Panc1 (cell line): ENCODE measurements around the gene NFE2L3. TPM values are rescaled to one million over a fixed set of nuclear protein-coding genes. Genes with fewer than 3 reads are reported as not detected.

ENCODE experiments used
- ATAC-seq: fragments of 200-7000 bp; cut with Tn5 transposase; 2 replicates; pipeline ENCODE4 v1.9.1; 2020; ENCODE audit warnings: mild to moderate bottlenecking, moderate library complexity
- BruUV-seq: library from RNA; stranded (reverse); fragments of 400-500 nt; replicated peaks from 2 replicates; lab custom pipeline; 2021; lab: Mats Ljungman, UMichigan
- CTCF ChIA-PET: fragments of 300-600 bp; sonication (Branson Sonifier 250); formaldehyde crosslinking; loops from one replicate; lab custom pipeline; 2022; ENCODE audit warnings: antibody characterized with exemption; lab: Charles Lee
- POLR2A ChIA-PET: fragments of 300-600 bp; sonication (Branson Sonifier 250); formaldehyde crosslinking; loops from one replicate; lab custom pipeline; 2022; ENCODE audit warnings: antibody characterized with exemption; lab: Charles Lee
- DNase-seq: peaks from one replicate; pipeline ENCODE4 v3.0.0-alpha.2; 2010; ENCODE audit warnings: low read depth, low spot score
- H3K27ac ChIP-seq: 2 replicates; pipeline ENCODE4 v1.5.1; 2011; ENCODE audit warnings: mild to moderate bottlenecking, low read length, inconsistent platforms
- H3K27me3 ChIP-seq: fragments of 200-500 bp; sonication (Bioruptor generic); 2 replicates; pipeline ENCODE4 v1.6.0; 2014; ENCODE audit warnings: low read length, inconsistent platforms; ENCODE audit not compliant: control insufficient read depth, insufficient read depth
- H3K36me3 ChIP-seq: fragments of 200-500 bp; sonication (Bioruptor generic); 2 replicates; pipeline ENCODE4 v1.5.1; 2014; ENCODE audit warnings: inconsistent platforms, mild to moderate bottlenecking, low read length, moderate library complexity; ENCODE audit not compliant: control insufficient read depth, insufficient read depth
- H3K4me1 ChIP-seq: 2 replicates; pipeline ENCODE4 v1.5.1; 2011; ENCODE audit warnings: inconsistent platforms, mild to moderate bottlenecking, low read length, moderate library complexity; ENCODE audit not compliant: control insufficient read depth, insufficient read depth
- H3K4me3 ChIP-seq, 2 experiments: 2 replicates each; pipeline ENCODE4 v1.5.1; 2011 to 2012; ENCODE audit warnings: low read depth in 2 of 2, low read length in 2 of 2, mild to moderate bottlenecking in 2 of 2, inconsistent platforms in 1 of 2, moderate library complexity in 1 of 2
- H3K9me3 ChIP-seq: fragments of 200-500 bp; sonication (Bioruptor generic); 2 replicates; pipeline ENCODE4 v1.5.1; 2014; ENCODE audit warnings: low read depth, mild to moderate bottlenecking, inconsistent platforms, low read length, moderate library complexity; ENCODE audit not compliant: control insufficient read depth, insufficient read depth
- POLR2AphosphoS5 ChIP-seq: IDR thresholded peaks from 2 replicates; pipeline ENCODE4 v1.6.1; 2012; ENCODE audit warnings: mild to moderate bottlenecking, low read depth, low read length, moderate library complexity
- REST ChIP-seq, 2 experiments: IDR thresholded peaks; 2 replicates each; pipeline ENCODE4 v1.6.1; 2011 to 2012; ENCODE audit warnings: low read depth in 2 of 2, control low read depth in 1 of 2, low read length in 1 of 2, mild to moderate bottlenecking in 1 of 2, moderate library complexity in 1 of 2; ENCODE audit not compliant: insufficient read depth in 1 of 2
- SIN3A ChIP-seq: IDR thresholded peaks from 2 replicates; pipeline ENCODE4 v1.6.1; 2012; ENCODE audit warnings: low read depth, mild to moderate bottlenecking, low read length, moderate library complexity, borderline replicate concordance; ENCODE audit not compliant: insufficient read depth
- TCF7L2 ChIP-seq: IDR thresholded peaks from 2 replicates; pipeline ENCODE4 v1.6.1; 2011; ENCODE audit warnings: mild to moderate bottlenecking, low read depth, low read length, inconsistent platforms
- in situ Hi-C: cut with HindIII; loops from 2 replicates; pipeline ENCODE4 v1.10.0; 2016; ENCODE audit warnings: low sequenced_read_pairs, low pct_unique_long_range_greater_than_20kb
- intact Hi-C: fragments of 100-400 bp; cut with micrococcal nuclease; formaldehyde crosslinking; loops from one replicate; pipeline ENCODE4 v1.10.0; 2022; ENCODE audit not compliant: unreplicated experiment
- total RNA-seq: library from RNA; stranded (reverse); gene quantifications from one replicate; pipeline ENCODE4 v1.2.1, GENCODE V29; 2021; ENCODE audit not compliant: unreplicated experiment
- TF ChIP-seq, protein P1 (sequence below): fragments of 450-650 bp; IDR thresholded peaks from 2 replicates; pipeline ENCODE4 v1.5.1; 2017; ENCODE audit warnings: mild to moderate bottlenecking

Gene NFE2L3
- total RNA-seq, 1 experiment from 2014 or later = 78.5 TPM

DNA sequence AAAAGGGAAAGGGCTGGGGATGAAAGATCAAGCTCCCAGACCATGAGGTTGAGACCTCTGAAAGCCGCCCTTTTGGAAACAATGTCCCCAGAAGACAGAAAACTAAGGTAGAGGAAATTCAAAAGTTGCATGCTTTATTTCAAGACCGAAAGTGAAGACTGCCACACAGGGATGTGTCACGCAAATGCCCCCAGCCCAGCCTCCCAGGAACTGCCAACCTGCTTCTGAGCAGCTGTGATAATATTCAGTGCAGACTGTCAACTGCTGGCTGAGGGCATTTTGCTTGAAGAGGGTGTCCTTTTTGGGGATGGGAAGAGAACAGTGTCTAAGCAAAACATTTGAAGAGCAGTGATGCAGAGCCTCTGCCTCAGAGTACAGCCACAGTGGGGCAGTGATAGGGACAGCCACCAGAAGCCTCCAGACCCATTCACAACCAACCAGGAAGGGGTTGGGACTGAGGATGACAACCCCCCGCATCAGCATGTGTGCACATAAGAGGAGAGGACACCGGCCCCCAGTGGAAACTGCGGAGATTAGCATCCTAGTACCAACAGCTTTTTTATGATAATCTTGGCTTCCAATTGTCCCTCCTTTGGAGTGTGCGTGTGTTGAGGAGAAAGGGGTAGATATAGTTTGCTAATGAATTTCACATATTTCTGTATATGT lies 34.7 kb upstream of the NFE2L3 start:
- DNase-seq = no peak
- BruUV-seq = no TSS peak
- CTCF ChIA-PET = interaction anchor here (0.6 kb wide), 1 partner anchor 15 kb away, joined by 8 read pairs; no protein-coding TSS in a partner anchor

GRCh38 chr7:26117970-26118369 lies 34.0 kb upstream of the NFE2L3 start:
- Histone ChIP-seq H3K27me3 (peaks cover 2% of the 10 kb centered on the region; the same call in 1 of the 2 replicates), H3K9me3 (no peaks in the 10 kb centered on the region), H3K27ac (no peak overlapping the region), H3K36me3 (no peaks in the 10 kb centered on the region), H3K4me3 (no peak overlapping the region), H3K4me1 (no peaks in the 10 kb centered on the region)
- in situ Hi-C loops (no loop called here), intact Hi-C loops (no loop called here)
- POLR2A ChIA-PET = no interaction called here
- TF ChIP-seq POLR2AphosphoS5 = no peak
- TF ChIP-seq REST (IDR thresholded peaks at IDR 0.05; ENCODE audit: insufficient read depth in 1 of 2, low read depth in 2 of 2, low read length in 1 of 2) = no peak
- TF ChIP-seq TCF7L2 = no peak
- TF ChIP-seq, protein P1, sequence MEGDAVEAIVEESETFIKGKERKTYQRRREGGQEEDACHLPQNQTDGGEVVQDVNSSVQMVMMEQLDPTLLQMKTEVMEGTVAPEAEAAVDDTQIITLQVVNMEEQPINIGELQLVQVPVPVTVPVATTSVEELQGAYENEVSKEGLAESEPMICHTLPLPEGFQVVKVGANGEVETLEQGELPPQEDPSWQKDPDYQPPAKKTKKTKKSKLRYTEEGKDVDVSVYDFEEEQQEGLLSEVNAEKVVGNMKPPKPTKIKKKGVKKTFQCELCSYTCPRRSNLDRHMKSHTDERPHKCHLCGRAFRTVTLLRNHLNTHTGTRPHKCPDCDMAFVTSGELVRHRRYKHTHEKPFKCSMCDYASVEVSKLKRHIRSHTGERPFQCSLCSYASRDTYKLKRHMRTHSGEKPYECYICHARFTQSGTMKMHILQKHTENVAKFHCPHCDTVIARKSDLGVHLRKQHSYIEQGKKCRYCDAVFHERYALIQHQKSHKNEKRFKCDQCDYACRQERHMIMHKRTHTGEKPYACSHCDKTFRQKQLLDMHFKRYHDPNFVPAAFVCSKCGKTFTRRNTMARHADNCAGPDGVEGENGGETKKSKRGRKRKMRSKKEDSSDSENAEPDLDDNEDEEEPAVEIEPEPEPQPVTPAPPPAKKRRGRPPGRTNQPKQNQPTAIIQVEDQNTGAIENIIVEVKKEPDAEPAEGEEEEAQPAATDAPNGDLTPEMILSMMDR = no peak
- no peak for TF ChIP-seq SIN3A
- CTCF ChIA-PET = no interaction called here
- no peak for DNase-seq
- BruUV-seq = no TSS peak
- ATAC-seq = no peak

More for the DNA sequence above, 34.7 kb upstream of the NFE2L3 start:
- 0 out of 2 replicates have a peak, but pooled peaks have one; percentile 19 for ATAC-seq
- Histone ChIP-seq H3K27ac (no peak overlapping the region), H3K9me3 (no peaks in the 10 kb centered on the region), H3K4me3 (no peak overlapping the region), H3K27me3 (peaks cover 2% of the 10 kb centered on the region; the same call in 1 of the 2 replicates), H3K4me1 (no peaks in the 10 kb centered on the region), H3K36me3 (no peaks in the 10 kb centered on the region)
- TF ChIP-seq POLR2AphosphoS5 = no peak
- no peak for TF ChIP-seq TCF7L2
- TF ChIP-seq, protein P1 = no peak
- no peak for TF ChIP-seq REST (IDR thresholded peaks at IDR 0.05; ENCODE audit: insufficient read depth in 1 of 2, low read depth in 2 of 2, low read length in 1 of 2)
- TF ChIP-seq SIN3A = no peak
- POLR2A ChIA-PET = no interaction called here
- intact Hi-C loops = no loop called here
- in situ Hi-C loops = no loop called here
